ENCODE results near the gene ZNF621. TPM values are rescaled to one million over a fixed set of nuclear protein-coding genes. Genes with fewer than 3 reads are reported as not detected.
A peak's percentile ranks its signal among the peaks of the same experiment; 100 is the strongest.

Gene ZNF621
- total and polyA plus RNA-seq, 2 of the 8 experiments (the other 6 are each of a cell fraction or from before 2014, with no cell fraction given) = 10.9 to 15.4 TPM

DNA sequence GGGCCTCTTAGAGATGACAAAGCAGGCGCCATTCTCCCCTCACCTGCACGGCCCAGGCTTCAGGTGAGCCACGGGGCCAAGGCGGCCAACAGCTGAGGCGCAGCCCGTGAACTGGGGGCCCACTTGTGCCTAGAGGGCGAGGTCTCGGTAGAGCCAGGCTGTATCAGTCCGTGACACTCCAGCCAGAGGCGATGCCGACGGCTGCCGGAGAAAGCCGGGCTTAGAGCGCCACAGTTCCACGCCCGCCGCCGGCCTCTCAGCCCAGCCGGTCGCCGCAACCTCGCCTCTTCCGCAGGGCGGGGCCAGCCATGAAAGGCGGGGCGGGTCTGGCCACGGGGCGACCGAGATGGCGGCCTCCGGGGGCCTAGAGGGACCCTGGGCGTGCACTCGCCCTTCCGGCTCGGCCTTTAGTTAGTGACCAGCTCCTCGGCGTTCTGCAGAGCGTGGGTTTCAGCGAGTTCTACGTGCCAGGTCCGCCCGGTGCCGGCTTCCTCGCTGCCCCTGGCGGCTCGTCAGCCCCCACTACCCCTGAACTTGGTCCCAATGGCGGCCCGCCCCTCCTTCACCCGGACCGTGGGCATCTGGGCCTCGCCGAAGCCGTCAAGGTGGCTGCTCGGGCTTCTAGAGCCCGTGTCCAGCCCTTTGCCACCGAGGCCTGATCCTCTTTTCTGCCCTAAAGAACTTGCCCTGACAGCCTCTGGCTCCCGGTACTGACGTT is at the start of gene ZNF621 (continued):
- no peak for TF ChIP-seq TEAD4 (IDR thresholded peaks at IDR 0.05; ENCODE audit: low read depth, low read length)
- TF ChIP-seq CEBPB (IDR thresholded peaks at IDR 0.05; ENCODE audit: low read depth, low read length) = no peak
- TF ChIP-seq ZNF274 (IDR thresholded peaks at IDR 0.05; ENCODE audit: borderline replicate concordance, extremely low read depth, low read length) = no peak
- peak; percentile 97 to 99 for TF ChIP-seq POLR2A (IDR thresholded peaks at IDR 0.05; ENCODE audit: control extremely low read depth in 1 of 2, low read depth in 2 of 2, low read length in 2 of 2)
- TF ChIP-seq RBBP5 (IDR thresholded peaks at IDR 0.05; ENCODE audit: borderline replicate concordance, low read depth, low read length) = peak; percentile 76
- TF ChIP-seq, protein P1, sequence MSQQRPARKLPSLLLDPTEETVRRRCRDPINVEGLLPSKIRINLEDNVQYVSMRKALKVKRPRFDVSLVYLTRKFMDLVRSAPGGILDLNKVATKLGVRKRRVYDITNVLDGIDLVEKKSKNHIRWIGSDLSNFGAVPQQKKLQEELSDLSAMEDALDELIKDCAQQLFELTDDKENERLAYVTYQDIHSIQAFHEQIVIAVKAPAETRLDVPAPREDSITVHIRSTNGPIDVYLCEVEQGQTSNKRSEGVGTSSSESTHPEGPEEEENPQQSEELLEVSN (IDR thresholded peaks at IDR 0.05) = no peak
- no peak; the same call in 1 of the 2 replicates for TF ChIP-seq CREB1 (IDR thresholded peaks at IDR 0.05)
- TF ChIP-seq SIN3A (conservative IDR thresholded peaks at IDR 0.05 in 1 of 2, IDR thresholded peaks at IDR 0.05 in 1 of 2; ENCODE audit: low read depth in 1 of 2, low read length in 2 of 2) = peak; percentile 20 to 63; a peak in 1 of 4 replicates
- TF ChIP-seq SP1 (IDR thresholded peaks at IDR 0.05; ENCODE audit: low read depth, low read length) = 0 out of 2 replicates have a peak, but pooled peaks have one; percentile 26
- TF ChIP-seq BACH1 (IDR thresholded peaks at IDR 0.05; ENCODE audit: low read length) = peak; percentile 49
- TF ChIP-seq TBP (IDR thresholded peaks at IDR 0.05; ENCODE audit: low read depth, low read length) = peak; percentile 93
- no peak for TF ChIP-seq SIRT6 (IDR thresholded peaks at IDR 0.05; ENCODE audit: low read length)
- TF ChIP-seq EGR1 (IDR thresholded peaks at IDR 0.05; ENCODE audit: borderline replicate concordance, low read depth, low read length) = peak; percentile 59; the same call in 1 of the 2 replicates
- no peak for TF ChIP-seq EZH2 (IDR thresholded peaks at IDR 0.05; ENCODE audit: low read depth, low read length, severe bottlenecking)
- TF ChIP-seq SAP30 (IDR thresholded peaks at IDR 0.05; ENCODE audit: insufficient read depth, insufficient replicate concordance, low read length) = peak; percentile 36
- no peak; the same call in 1 of the 2 replicates for TF ChIP-seq JUND (IDR thresholded peaks at IDR 0.05; ENCODE audit: low read length)
- peak; percentile 79 for TF ChIP-seq KDM4A (IDR thresholded peaks at IDR 0.05; ENCODE audit: low read depth, low read length, severe bottlenecking)
- 0 out of 2 replicates have a peak, but pooled peaks have one; percentile 18 for TF ChIP-seq GABPA (IDR thresholded peaks at IDR 0.05; ENCODE audit: borderline replicate concordance, insufficient read depth, low read length)
- TF ChIP-seq ASH2L (IDR thresholded peaks at IDR 0.05; ENCODE audit: low read length) = peak; percentile 89
- TF ChIP-seq RAD21 (IDR thresholded peaks at IDR 0.05 in 1 of 2, conservative IDR thresholded peaks at IDR 0.05 in 1 of 2; ENCODE audit: low read depth in 2 of 2, low read length in 2 of 2) = peak in 1 of 2 experiments; percentile 23; a peak in 1 of 4 replicates
- TF ChIP-seq TAF1 (IDR thresholded peaks at IDR 0.05; ENCODE audit: low read depth, low read length) = peak; percentile 98
- TF ChIP-seq SRF (IDR thresholded peaks at IDR 0.05; ENCODE audit: low read depth, low read length) = no peak
- TF ChIP-seq CTBP2 (IDR thresholded peaks at IDR 0.05; ENCODE audit: borderline replicate concordance, insufficient read depth, insufficient read length, low read length) = no peak
- peak; percentile 91 for TF ChIP-seq POLR2AphosphoS5 (IDR thresholded peaks at IDR 0.05; ENCODE audit: low read depth, low read length)

Measured in H1 (cell line).